GM20431 (cell line): ENCODE measurements around the gene PITX3.
"Not testable (repeated sequence)": the region's sequence is repeated elsewhere in the genome, so short reads cannot be mapped to it uniquely, and the experiment has no call there.

ENCODE experiments used
- in situ Hi-C: fragments of 300-500 bp; cut with MseI, MboI; formaldehyde crosslinking; loops from one replicate; pipeline ENCODE4 v1.15.0; 2020; ENCODE audit warnings: low sequenced_read_pairs; ENCODE audit not compliant: unreplicated experiment

The PITX3 gene

DNA sequence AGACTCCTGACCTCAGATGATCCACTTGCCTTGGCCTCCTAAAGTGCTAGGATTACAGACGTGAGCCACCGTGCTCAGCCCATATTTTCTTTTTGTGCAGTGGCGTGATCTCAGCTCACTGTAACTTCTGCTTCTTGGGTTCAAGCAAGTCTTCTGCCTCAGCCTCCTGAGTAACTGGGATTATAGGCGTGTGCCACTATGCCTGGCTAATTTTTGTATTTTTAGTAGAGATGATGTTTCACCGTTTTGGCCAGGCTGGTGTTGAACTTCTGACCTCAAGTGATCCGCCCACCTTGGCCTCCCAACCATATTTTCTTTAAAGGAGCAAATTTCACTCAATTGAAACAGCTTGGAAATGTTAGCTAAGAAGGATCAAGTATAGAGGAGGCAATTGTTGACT, 20.5 kb upstream of the PITX3 start:
- in situ Hi-C loops: no loop called here

- in situ Hi-C loops: no loop called here
These were observed 19.9 kb upstream of the PITX3 start for GRCh38 chr10:102261196-102261595.

DNA sequence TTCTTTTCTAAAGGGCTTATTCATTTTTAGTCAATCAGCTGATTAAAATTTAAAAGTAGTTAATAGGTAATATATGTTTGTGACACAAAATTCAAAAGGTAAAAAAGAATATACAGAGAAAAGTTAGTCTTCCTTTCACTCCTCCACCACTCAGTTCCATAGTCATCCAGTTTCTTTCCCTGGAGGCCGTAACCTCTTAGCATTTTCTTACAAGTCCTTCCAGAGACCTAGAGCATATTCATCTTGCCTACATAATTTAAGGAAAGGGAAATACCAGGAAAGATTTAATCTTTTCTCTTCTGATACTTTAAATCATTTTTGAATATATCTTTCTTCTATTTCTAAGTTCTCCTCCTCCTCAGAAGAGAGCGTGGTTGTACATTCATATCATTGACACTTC, 14.1 kb upstream of the PITX3 start:
- in situ Hi-C loops: no loop called here

- in situ Hi-C loops: no loop called here
These were observed 13.1 kb upstream of the PITX3 start for GRCh38 chr10:102254426-102254825.

GRCh38 chr10:102252508-102252907, 11.2 kb upstream of the PITX3 start:
- in situ Hi-C loops: not testable (repeated sequence)

DNA sequence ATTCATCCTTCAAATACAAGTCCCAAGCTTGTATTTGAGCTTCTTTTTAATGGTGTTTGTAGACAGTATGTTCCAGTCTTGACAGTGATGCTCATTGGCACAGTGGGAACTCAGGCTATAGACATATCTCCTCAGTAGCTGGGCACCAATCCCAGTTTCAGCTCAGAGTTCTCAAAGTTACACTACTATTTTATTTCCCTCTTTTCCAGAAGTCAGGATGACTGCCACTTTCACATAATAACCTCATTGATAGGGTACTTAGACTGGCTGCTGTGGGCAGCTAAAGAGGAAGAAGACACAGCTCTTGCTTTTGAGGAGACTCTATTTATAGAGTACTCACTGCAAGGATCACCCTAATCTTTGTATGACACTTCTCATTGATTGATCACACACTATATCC, 6.4 kb upstream of the PITX3 start:
- in situ Hi-C loops: loop anchor here (25.0 kb wide), 2 partner anchors 240 to 340 kb away; no protein-coding TSS in a partner anchor

GRCh38 chr10:102246261-102246660, 4.9 kb upstream of the PITX3 start:
- in situ Hi-C loops: loop anchor here (25.0 kb wide), 2 partner anchors 241 to 341 kb away; no protein-coding TSS in a partner anchor

- in situ Hi-C loops: loop anchor here (25.0 kb wide), 2 partner anchors 241 to 341 kb away; no protein-coding TSS in a partner anchor
These were observed 4.6 kb upstream of the PITX3 start for GRCh38 chr10:102245932-102246251.

DNA sequence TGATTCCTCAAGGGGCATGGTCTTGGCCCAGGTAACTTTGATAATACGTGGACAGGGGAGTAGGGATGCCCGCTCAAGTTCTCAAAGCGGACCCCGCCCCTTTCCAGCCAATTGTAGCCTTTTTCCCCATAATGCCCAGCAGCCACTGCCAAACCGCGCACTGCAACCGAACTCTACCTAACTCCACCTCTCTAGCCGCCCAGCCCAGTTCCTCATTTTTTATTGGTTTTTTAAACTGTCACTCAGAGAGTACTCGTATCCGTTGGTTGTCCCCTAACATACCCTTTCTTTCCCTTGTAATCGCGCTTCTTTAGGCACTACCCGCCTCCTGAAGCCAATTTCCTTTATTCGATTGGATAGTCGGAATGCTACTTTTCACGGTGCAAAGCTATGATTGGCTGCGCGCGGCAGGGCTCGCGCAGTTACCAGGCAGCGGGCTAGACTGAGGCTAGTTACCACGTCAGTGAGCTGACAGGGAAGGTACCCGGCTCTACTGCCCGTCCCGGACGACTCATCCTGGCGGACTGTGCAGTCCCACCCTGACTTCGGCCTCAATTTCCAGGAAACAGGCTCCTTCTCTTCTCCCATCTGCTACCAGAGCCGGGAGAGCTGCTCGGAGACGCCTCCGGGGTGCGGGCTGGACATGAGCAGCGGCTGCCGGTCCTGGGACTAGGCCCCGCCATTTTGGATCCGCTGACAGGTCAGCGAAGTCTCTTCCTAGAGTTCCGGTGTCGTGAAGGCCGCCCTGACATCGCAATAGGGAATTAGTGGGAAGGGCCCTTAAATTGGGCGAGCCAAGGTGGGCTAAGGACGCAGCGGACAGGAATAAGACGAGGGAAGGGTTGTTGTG, 4.0 kb upstream of the PITX3 start, which contains the start of gene GBF1:
Gene GBF1, plus strand, starts transcription at position 451 of the 850 bp plus-strand sequence. CDS start 13,407 bp downstream, outside the sequence.
- in situ Hi-C loops: loop anchor here (25.0 kb wide), 2 partner anchors 242 to 342 kb away; no protein-coding TSS in a partner anchor

DNA sequence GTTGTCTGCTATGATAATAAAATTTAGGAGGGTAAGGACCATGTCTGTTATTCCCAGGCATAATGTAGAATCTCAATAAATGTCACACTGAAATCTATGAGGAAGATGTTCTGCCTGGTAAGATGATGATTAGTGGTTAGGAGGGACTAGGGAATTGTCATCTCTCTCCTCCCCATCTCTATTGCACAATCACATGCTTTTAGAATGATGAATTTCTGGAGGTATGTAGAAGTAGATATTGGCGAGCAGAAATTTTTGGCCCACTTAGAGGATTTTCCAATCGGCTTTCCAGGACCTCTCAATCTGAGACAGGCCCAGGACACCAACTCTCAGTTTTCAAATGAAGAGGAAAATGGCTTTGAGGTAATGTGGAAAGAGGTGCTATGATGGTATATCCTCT, 2.0 kb upstream of the PITX3 start:
- in situ Hi-C loops: loop anchor here (25.0 kb wide), 2 partner anchors 244 to 344 kb away; no protein-coding TSS in a partner anchor

DNA sequence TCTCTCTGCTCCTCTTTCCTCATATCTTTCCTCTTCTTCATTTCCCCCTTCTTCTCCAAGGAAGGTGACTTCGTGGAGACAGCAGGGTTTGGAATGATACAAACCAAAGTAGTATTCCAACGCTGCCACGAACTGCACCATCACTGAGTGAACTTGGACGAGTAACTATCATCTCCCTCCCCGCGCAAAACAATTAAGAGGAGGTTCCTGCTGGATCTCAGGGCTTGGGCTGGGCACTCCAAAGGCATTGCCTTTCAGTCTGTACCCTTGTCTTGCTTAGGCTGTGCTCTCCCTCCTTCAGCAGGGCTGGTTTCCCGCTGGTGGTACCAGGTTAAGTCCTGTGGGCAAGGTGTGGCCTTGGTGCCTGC, 790 bp upstream of the PITX3 start:
- in situ Hi-C loops: loop anchor here (25.0 kb wide), 2 partner anchors 245 to 345 kb away; no protein-coding TSS in a partner anchor

DNA sequence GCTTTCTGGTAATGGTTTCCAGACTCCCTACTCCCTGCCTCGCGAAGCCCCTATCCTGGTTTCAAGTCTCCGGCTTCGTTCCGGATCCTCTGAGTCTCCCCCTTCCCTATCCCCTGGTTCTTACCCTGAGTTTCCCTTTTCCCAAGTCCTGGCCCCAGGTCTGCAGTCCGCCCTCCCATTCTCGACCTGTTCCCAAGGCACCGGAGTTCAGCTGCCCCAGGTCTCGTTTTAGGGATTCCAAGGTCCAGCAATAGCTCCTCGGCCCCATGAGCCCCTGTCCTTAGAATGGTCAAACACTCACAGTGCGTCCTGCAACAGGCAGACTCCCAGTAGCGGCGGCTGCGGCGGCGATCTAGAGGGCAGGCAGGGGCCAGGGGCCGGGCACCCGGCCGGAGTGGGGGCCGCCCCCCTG, 274 bp downstream of the PITX3 start:
- in situ Hi-C loops: loop anchor here (25.0 kb wide), 2 partner anchors 246 to 346 kb away; no protein-coding TSS in a partner anchor

DNA sequence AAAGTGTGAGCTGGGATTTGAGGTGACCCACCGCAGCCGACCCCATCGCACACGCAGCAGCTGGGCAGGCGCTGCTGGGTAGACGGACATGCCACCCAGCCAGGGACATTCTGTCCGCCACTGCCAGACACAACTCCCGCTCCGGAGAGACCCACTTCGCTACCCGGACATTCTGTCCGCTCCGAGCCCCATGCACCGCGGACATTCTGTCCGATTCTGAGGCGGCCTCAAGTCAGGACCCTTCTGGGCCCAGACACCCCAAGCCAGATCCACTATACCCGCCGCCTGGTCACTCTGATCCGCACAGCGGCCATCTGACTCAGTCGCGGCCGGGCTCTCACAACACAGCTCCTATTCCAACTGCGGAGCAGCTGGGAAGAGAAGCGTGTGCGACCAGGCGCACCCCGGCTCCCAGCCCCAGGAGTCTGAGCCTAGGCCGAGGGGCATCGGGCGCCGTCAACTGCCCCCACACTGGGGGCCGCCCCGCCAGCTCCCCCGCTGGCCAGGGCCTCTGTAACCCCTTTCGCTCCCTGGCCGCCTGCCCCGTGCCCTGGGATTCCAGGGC, 763 bp downstream of the PITX3 start:
- in situ Hi-C loops: loop anchor here (25.0 kb wide), 2 partner anchors 247 to 347 kb away; no protein-coding TSS in a partner anchor

GRCh38 chr10:102237711-102238252, 3.5 kb downstream of the PITX3 start:
- in situ Hi-C loops: loop anchor here (10.0 to 25.0 kb wide), 3 partner anchors 117 to 350 kb away; no protein-coding TSS in a partner anchor

DNA sequence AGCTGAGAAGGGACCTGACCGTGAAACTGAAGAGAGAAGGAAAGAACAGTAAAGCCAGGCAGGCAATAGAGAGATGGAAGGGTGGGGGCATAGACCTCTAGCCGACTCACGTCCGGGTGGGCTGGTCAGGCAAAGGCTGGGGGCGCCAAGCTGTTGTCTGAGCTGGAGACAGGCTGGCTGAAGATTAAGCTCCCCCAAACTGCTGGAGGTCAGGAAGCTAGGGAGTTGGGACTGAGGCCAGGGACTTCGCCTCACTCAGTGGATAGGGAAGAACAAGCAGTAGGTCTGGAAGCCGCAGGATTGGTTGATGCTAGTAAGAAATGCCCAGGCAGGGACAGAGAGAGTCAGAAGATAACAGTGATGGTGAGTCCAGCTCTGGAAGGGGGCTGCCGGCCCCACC, 5.3 kb downstream of the PITX3 start:
- in situ Hi-C loops: loop anchor here (10.0 to 25.0 kb wide), 3 partner anchors 119 to 351 kb away; no protein-coding TSS in a partner anchor

GRCh38 chr10:102235598-102235920, 5.8 kb downstream of the PITX3 start:
- in situ Hi-C loops: loop anchor here (10.0 to 25.0 kb wide), 3 partner anchors 119 to 352 kb away; no protein-coding TSS in a partner anchor

- in situ Hi-C loops: loop anchor here (10.0 to 25.0 kb wide), 3 partner anchors 120 to 352 kb away; no protein-coding TSS in a partner anchor
These were observed 6.3 kb downstream of the PITX3 start for GRCh38 chr10:102234888-102235597.

GRCh38 chr10:102233997-102234396, 7.3 kb downstream of the PITX3 start:
- in situ Hi-C loops: loop anchor here (10.0 to 25.0 kb wide), 3 partner anchors 121 to 353 kb away; no protein-coding TSS in a partner anchor

- in situ Hi-C loops: loop anchor here (10.0 to 25.0 kb wide), 3 partner anchors 123 to 356 kb away; no protein-coding TSS in a partner anchor
These were observed 9.7 kb downstream of the PITX3 start for GRCh38 chr10:102231357-102232318.
